H1 (cell line): ENCODE results near the gene HSPA12A. TPM values are rescaled to one million over a fixed set of nuclear protein-coding genes. Genes with fewer than 3 reads are reported as not detected.

Source experiments
- CTCF ChIA-PET: fragments of 300-600 bp; sonication (Branson Sonifier 250); formaldehyde crosslinking; loops from one replicate; lab custom pipeline; 2021; ENCODE audit not compliant: partially characterized antibody; lab: Charles Lee
- POLR2A ChIA-PET: fragments of 300-600 bp; sonication (Branson Sonifier 250); formaldehyde crosslinking; loops from one replicate; lab custom pipeline; 2021; ENCODE audit warnings: inconsistent platforms; ENCODE audit not compliant: partially characterized antibody; lab: Charles Lee
- DNase-seq, 2 experiments: peaks; one replicate each; pipeline versions ENCODE4 v3.0.0 to v3.0.0-alpha.2; 2010 to 2022; ENCODE audit warnings: low spot score in 2 of 2, low read depth in 1 of 2, mixed read lengths in 1 of 2
- FAIRE-seq: peaks from 2 replicates; lab custom pipeline; 2011; peaks lifted over from hg19 to GRCh38; lab: Jason Lieb, UNC
- H2AFZ ChIP-seq: 2 replicates; pipeline ENCODE4 v1.8.1; 2012; ENCODE audit warnings: low read length, inconsistent platforms
- H2AK5ac ChIP-seq: 2 replicates; pipeline ENCODE4 v1.6.1; 2013; ENCODE audit warnings: low read depth, low read length
- H2BK120ac ChIP-seq: replicated peaks from 2 replicates; pipeline ENCODE3; 2013; ENCODE audit warnings: low read depth, low read length, inconsistent platforms
- H2BK12ac ChIP-seq: 2 replicates; pipeline ENCODE4 v1.6.1; 2013; ENCODE audit warnings: low read depth, low read length
- H2BK15ac ChIP-seq: 2 replicates; pipeline ENCODE4 v1.6.1; 2013; ENCODE audit warnings: low read length
- H2BK20ac ChIP-seq: 2 replicates; pipeline ENCODE4 v1.6.1; 2013; ENCODE audit warnings: low read length
- H2BK5ac ChIP-seq: 2 replicates; pipeline ENCODE4 v1.6.1; 2013; ENCODE audit warnings: low read depth, low read length
- H3K14ac ChIP-seq: 2 replicates; pipeline ENCODE4 v1.6.1; 2013; ENCODE audit warnings: inconsistent platforms; ENCODE audit not compliant: insufficient read length
- H3K18ac ChIP-seq: 2 replicates; pipeline ENCODE4 v1.6.1; 2013; ENCODE audit warnings: low read length; ENCODE audit errors: extremely low read depth
- H3K23ac ChIP-seq: 2 replicates; pipeline ENCODE4 v1.6.1; 2013; ENCODE audit warnings: inconsistent platforms; ENCODE audit not compliant: insufficient read length
- H3K23me2 ChIP-seq: 2 replicates; pipeline ENCODE4 v1.6.1; 2013; ENCODE audit warnings: low read depth, low read length
- H3K27ac ChIP-seq: 2 replicates; pipeline ENCODE4 v1.6.1; 2011; ENCODE audit warnings: low read depth, low read length, inconsistent platforms
- H3K27me3 ChIP-seq, 4 experiments: replicated peaks in 1 of 4; 1 replicate in 1 of 4; 2 replicates in 3 of 4; pipeline versions ENCODE4 v1.6.1 to v1.8.1; 2011 to 2013; ENCODE audit warnings: low read length in 3 of 4, mild to moderate bottlenecking in 3 of 4, inconsistent platforms in 2 of 4, mixed read lengths in 2 of 4, moderate library complexity in 1 of 4; ENCODE audit not compliant: control insufficient read depth in 3 of 4, insufficient read depth in 3 of 4; ENCODE audit errors: extremely low read depth in 1 of 4
- H3K36me3 ChIP-seq, 4 experiments: 2 replicates each; pipeline versions ENCODE4 v1.6.1 to v1.8.1; 2011 to 2013; ENCODE audit warnings: mild to moderate bottlenecking in 4 of 4, low read length in 3 of 4, moderate library complexity in 2 of 4, control low read depth in 1 of 4, inconsistent platforms in 1 of 4; ENCODE audit not compliant: insufficient read depth in 4 of 4, control insufficient read depth in 2 of 4
- H3K4ac ChIP-seq: replicated peaks from 2 replicates; pipeline ENCODE3; 2013; ENCODE audit warnings: low read length, low read depth, mixed read lengths, inconsistent platforms; ENCODE audit not compliant: insufficient read length
- H3K4me1 ChIP-seq, 4 experiments: replicated peaks in 1 of 4; 1 replicate in 1 of 4; 2 replicates in 3 of 4; pipeline versions ENCODE4 v1.6.1 to v1.8.1; 2011 to 2013; ENCODE audit warnings: low read length in 3 of 4, inconsistent platforms in 2 of 4, mixed read lengths in 1 of 4; ENCODE audit not compliant: insufficient read depth in 4 of 4, control insufficient read depth in 3 of 4
- H3K4me2 ChIP-seq, 2 experiments: 2 replicates each; pipeline versions ENCODE4 v1.6.1 to v1.8.1; 2011 to 2013; ENCODE audit warnings: low read depth in 2 of 2, low read length in 2 of 2, control low read depth in 1 of 2, inconsistent platforms in 1 of 2, mild to moderate bottlenecking in 1 of 2; ENCODE audit not compliant: insufficient read depth in 1 of 2
- H3K4me3 ChIP-seq, 4 experiments: fragments of 200-600, 300-600 bp in 1 of 4; sonication (generic), shearing (Covaris generic), sonication (Bioruptor Twin) in 1 of 4; 2 replicates each; pipeline versions ENCODE4 v1.5.1 to v1.8.1; 2011 to 2016; ENCODE audit warnings: low read length in 4 of 4, low read depth in 3 of 4, control low read depth in 2 of 4, inconsistent platforms in 2 of 4, mild to moderate bottlenecking in 2 of 4, mixed read lengths in 1 of 4, moderate library complexity in 1 of 4; ENCODE audit not compliant: insufficient read depth in 2 of 4; ENCODE audit errors: extremely low read depth in 1 of 4
- H3K56ac ChIP-seq: replicated peaks from 2 replicates; pipeline ENCODE3; 2013; ENCODE audit warnings: low read depth, mild to moderate bottlenecking, mixed read lengths, low read length, inconsistent platforms; ENCODE audit not compliant: insufficient read length
- H3K79me1 ChIP-seq: 2 replicates; pipeline ENCODE4 v1.6.1; 2013; ENCODE audit warnings: low read depth, low read length, control low read depth
- H3K79me2 ChIP-seq, 2 experiments: 2 replicates each; pipeline versions ENCODE4 v1.6.1 to v1.8.1; 2012 to 2013; ENCODE audit warnings: low read length in 2 of 2, mild to moderate bottlenecking in 2 of 2, inconsistent platforms in 1 of 2; ENCODE audit not compliant: insufficient read depth in 2 of 2, control insufficient read depth in 1 of 2
- H3K9ac ChIP-seq, 4 experiments: replicated peaks in 1 of 4; 1 replicate in 1 of 4; 2 replicates in 3 of 4; pipeline versions ENCODE4 v1.6.1 to v1.8.1; 2011 to 2013; ENCODE audit warnings: low read depth in 3 of 4, low read length in 3 of 4, control low read depth in 2 of 4, mild to moderate bottlenecking in 2 of 4, moderate library complexity in 2 of 4, inconsistent platforms in 1 of 4; ENCODE audit errors: extremely low read depth in 1 of 4
- H3K9me3 ChIP-seq, 2 experiments: 2 replicates each; pipeline versions ENCODE4 v1.6.1 to v1.8.1; 2012 to 2013; ENCODE audit warnings: mild to moderate bottlenecking in 2 of 2, moderate library complexity in 2 of 2, control low read depth in 1 of 2, inconsistent platforms in 1 of 2, low read depth in 1 of 2, low read length in 1 of 2, mixed read lengths in 1 of 2; ENCODE audit not compliant: insufficient read depth in 2 of 2
- H4K20me1 ChIP-seq, 2 experiments: replicated peaks in 1 of 2; 2 replicates each; pipeline versions ENCODE3 to v1.8.1; 2011 to 2013; ENCODE audit warnings: inconsistent platforms in 2 of 2, low read length in 2 of 2, mild to moderate bottlenecking in 1 of 2; ENCODE audit not compliant: insufficient read depth in 2 of 2, control insufficient read depth in 1 of 2
- H4K5ac ChIP-seq: 2 replicates; pipeline ENCODE4 v1.6.1; 2013; ENCODE audit warnings: low read length, low read depth, mixed read lengths, inconsistent platforms; ENCODE audit not compliant: insufficient read length
- H4K8ac ChIP-seq: 2 replicates; pipeline ENCODE4 v1.8.0; 2013; ENCODE audit warnings: mild to moderate bottlenecking, moderate library complexity, low read length, inconsistent platforms; ENCODE audit not compliant: insufficient read depth; ENCODE audit errors: extremely low read depth
- H4K91ac ChIP-seq: replicated peaks from 2 replicates; pipeline ENCODE3; 2013; ENCODE audit warnings: low read length, mixed read lengths, inconsistent platforms; ENCODE audit not compliant: insufficient read length
- ASH2L ChIP-seq: fragments of 200-600, 300-600 bp; sonication (generic); IDR thresholded peaks from one replicate; pipeline ENCODE4 v1.7.1; 2017; ENCODE audit warnings: low read length
- EGR1 ChIP-seq: IDR thresholded peaks from 2 replicates; pipeline ENCODE4 v1.6.1; 2011; ENCODE audit warnings: low read depth, low read length, borderline replicate concordance
- HDAC2 ChIP-seq, 2 experiments: fragments of 300-600 bp in 1 of 2; sonication (generic) in 1 of 2; IDR thresholded peaks; 2 replicates each; pipeline ENCODE4 v1.6.1; 2011 to 2012; ENCODE audit warnings: low read depth in 2 of 2, low read length in 2 of 2, mild to moderate bottlenecking in 2 of 2, moderate library complexity in 2 of 2, borderline replicate concordance in 1 of 2, inconsistent platforms in 1 of 2
- POLR2A ChIP-seq, 2 experiments: IDR thresholded peaks; 1 replicate in 1 of 2; 2 replicates in 1 of 2; pipeline ENCODE4 v1.6.1; 2011; ENCODE audit warnings: low read depth in 2 of 2, low read length in 2 of 2, mild to moderate bottlenecking in 2 of 2; ENCODE audit errors: control extremely low read depth in 1 of 2
- RAD21 ChIP-seq, 2 experiments: IDR thresholded peaks in 1 of 2; conservative IDR thresholded peaks in 1 of 2; 2 replicates each; pipeline ENCODE4 v1.6.1; 2011; ENCODE audit warnings: low read depth in 2 of 2, low read length in 2 of 2, improper control_type of control experiment in 1 of 2, inconsistent platforms in 1 of 2, mild to moderate bottlenecking in 1 of 2, moderate library complexity in 1 of 2
- RBBP5 ChIP-seq: IDR thresholded peaks from 2 replicates; pipeline ENCODE4 v1.7.1; 2012; ENCODE audit warnings: low read depth, mild to moderate bottlenecking, inconsistent platforms, low read length, moderate library complexity, borderline replicate concordance
- RFX5 ChIP-seq: IDR thresholded peaks from 2 replicates; pipeline ENCODE4 v1.6.1; 2011; ENCODE audit warnings: low read depth, low read length, improper control_type of control experiment, borderline replicate concordance
- RNF2 ChIP-seq: fragments of 200-900, 300-1000 bp; sonication (generic); IDR thresholded peaks from 2 replicates; pipeline ENCODE4 v1.7.1; 2016; ENCODE audit warnings: borderline replicate concordance, low read depth, mild to moderate bottlenecking, antibody characterized with exemption, low read length; ENCODE audit not compliant: poor library complexity, severe bottlenecking; ENCODE audit errors: missing control alignments
- RXRA ChIP-seq: IDR thresholded peaks from 2 replicates; pipeline ENCODE4 v1.6.1; 2011; ENCODE audit warnings: low read depth, mild to moderate bottlenecking, low read length, moderate library complexity; ENCODE audit not compliant: insufficient read depth
- SRF ChIP-seq: IDR thresholded peaks from 2 replicates; pipeline ENCODE4 v1.6.1; 2011; ENCODE audit warnings: mild to moderate bottlenecking, low read depth, low read length, moderate library complexity
- TAF7 ChIP-seq: optimal IDR thresholded peaks from 2 replicates; pipeline ENCODE3; 2011; ENCODE audit warnings: low read depth, mild to moderate bottlenecking, inconsistent platforms, low read length, moderate library complexity, borderline replicate concordance
- TBP ChIP-seq: IDR thresholded peaks from 2 replicates; pipeline ENCODE4 v1.6.1; 2011; ENCODE audit warnings: low read depth, low read length, improper control_type of control experiment
- WGBS, 2 experiments: shearing (Covaris generic) in 1 of 2; methylation state at CpG; one replicate each; pipeline versions ENCODE4 v1.1.6 to v1.1.7; 2013 to 2015; ENCODE audit warnings: low lambda C conversion rate in 2 of 2, mixed read lengths in 2 of 2, inconsistent platforms in 1 of 2, low coverage in 1 of 2, missing lambda C conversion rate in 1 of 2; ENCODE audit not compliant: insufficient replicate concordance in 2 of 2, insufficient coverage in 1 of 2, insufficient read length in 1 of 2; ENCODE audit errors: extremely low coverage in 1 of 2, missing lambda C conversion rate in 1 of 2; 5-methylcytosine and 5-hydroxymethylcytosine counted together
- polyA plus RNA-seq, 7 experiments: library from polyadenylated mRNA; depleted of rRNA in 3 of 7; stranded (reverse) in 5 of 7; unstranded in 2 of 7; fragments of >200 nt in 5 of 7; fragments of 200-250 nt in 2 of 7; gene quantifications; 1 replicate in 5 of 7; 2 replicates in 1 of 7; 4 replicates in 1 of 7; pipeline versions ENCODE4 v1.2.1 to v1.2.3, GENCODE V29; 2011 to 2013; ENCODE audit warnings: missing spikeins in 2 of 7, mixed read lengths in 2 of 7
- total RNA-seq: library from RNA; stranded (reverse); fragmentation: NEBNext Ultra II Directional; extraction: Animal tissue kit (Norgen Biotek cat#: 25700); gene quantifications from 2 replicates; pipeline ENCODE4 v1.2.1, GENCODE V29; 2021
- TF ChIP-seq, protein P1 (sequence below): IDR thresholded peaks from 2 replicates; pipeline ENCODE4 v1.6.1; 2012; ENCODE audit warnings: inconsistent platforms

The HSPA12A gene
- total and polyA plus RNA-seq, 2 of the 8 experiments (the other 6 are each of a cell fraction or from before 2014, with no cell fraction given) = 3.1 to 6.9 TPM

DNA sequence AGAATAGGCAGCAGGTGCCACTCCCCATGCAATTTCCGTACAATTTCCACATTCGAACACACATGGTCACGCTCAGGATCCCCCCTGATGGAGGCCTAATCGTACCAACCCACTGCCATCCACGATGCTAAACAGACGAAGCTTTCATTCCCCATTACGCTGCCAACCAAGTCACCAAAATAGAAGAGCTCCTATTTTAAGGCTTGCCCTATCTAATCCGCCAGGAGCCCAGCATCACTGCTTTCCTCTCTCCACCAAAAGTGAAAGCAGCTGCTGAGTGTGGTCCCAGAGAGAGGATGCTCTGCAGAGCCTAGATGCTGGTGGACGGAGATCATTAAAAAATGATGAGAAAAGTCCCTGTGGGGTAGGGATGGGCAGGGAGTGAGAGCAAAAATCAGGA is 43.3 kb downstream of the HSPA12A start:
- Histone ChIP-seq H2BK12ac (no peak overlapping the region), H3K4me2 (no peak overlapping the region), H4K5ac (no peak overlapping the region), H4K20me1 (no peaks in the 10 kb centered on the region), H2BK15ac (no peak overlapping the region), H3K9ac (no peak overlapping the region), H3K36me3 (no peaks in the 10 kb centered on the region), H4K8ac (no peak overlapping the region), H3K27me3 (no peaks in the 10 kb centered on the region), H3K4ac (no peak overlapping the region), H3K27ac (no peak overlapping the region), H2BK20ac (no peak overlapping the region), H3K79me2 (no peaks in the 10 kb centered on the region), H2BK120ac (no peak overlapping the region), H3K23me2 (no peaks in the 10 kb centered on the region), H2AFZ (no peak overlapping the region), H3K4me3 (no peak overlapping the region), H2BK5ac (no peak overlapping the region), H3K18ac (no peak overlapping the region), H3K9me3 (no peaks in the 10 kb centered on the region), H3K4me1 (peaks cover 0 to 11% (median 3%) of the 10 kb centered on the region in 4 experiments; a peak in 6 of 7 replicates), H3K56ac (no peak overlapping the region), H3K23ac (no peak overlapping the region), H2AK5ac (no peak overlapping the region), H4K91ac (no peak overlapping the region), H3K79me1 (no peaks in the 10 kb centered on the region), H3K14ac (no peak overlapping the region)
- FAIRE-seq (no peak), DNase-seq (no peak)
- POLR2A ChIA-PET = interaction anchor here (1.3 kb wide), 1 partner anchor 11 kb away, joined by 3 read pairs; no protein-coding TSS in a partner anchor
- WGBS, 2 experiments = 80% methylated on average over 8 of the region's 9 CpGs; no CpG with 5 or more reads in 1 of the 2 experiments
- CTCF ChIA-PET = interaction anchor here (1.1 to 7.3 kb wide), 9 partner anchors 12 to 88 kb away, joined by 3 to 45 read pairs (median 4); no protein-coding TSS in a partner anchor
- TF ChIP-seq ASH2L (no peak), TBP (no peak), POLR2A (IDR thresholded peaks at IDR 0.05; ENCODE audit: control extremely low read depth in 1 of 2, low read depth in 2 of 2, low read length in 2 of 2) (no peak), RFX5 (no peak), RAD21 (IDR thresholded peaks at IDR 0.05 in 1 of 2, conservative IDR thresholded peaks at IDR 0.05 in 1 of 2; ENCODE audit: low read depth in 2 of 2, low read length in 2 of 2) (no peak), HDAC2 (IDR thresholded peaks at IDR 0.05; ENCODE audit: borderline replicate concordance in 1 of 2, low read depth in 2 of 2, low read length in 2 of 2) (no peak), RBBP5 (no peak), EGR1 (no peak), SRF (no peak), RNF2 (no peak), RXRA (no peak), TAF7 (no peak)
- TF ChIP-seq, protein P1, sequence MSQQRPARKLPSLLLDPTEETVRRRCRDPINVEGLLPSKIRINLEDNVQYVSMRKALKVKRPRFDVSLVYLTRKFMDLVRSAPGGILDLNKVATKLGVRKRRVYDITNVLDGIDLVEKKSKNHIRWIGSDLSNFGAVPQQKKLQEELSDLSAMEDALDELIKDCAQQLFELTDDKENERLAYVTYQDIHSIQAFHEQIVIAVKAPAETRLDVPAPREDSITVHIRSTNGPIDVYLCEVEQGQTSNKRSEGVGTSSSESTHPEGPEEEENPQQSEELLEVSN = no peak
